Upper lobe of left lung (tissue), 4 donors: Measurements from ENCODE around the gene ZER1.

Experiments used
- EP300 ChIP-seq, 4 donors: sonication (generic); formaldehyde crosslinking; IDR thresholded peaks; one replicate each; pipeline ENCODE4 v1.5.1; 2017; ENCODE audit warnings: antibody characterized with exemption in 4 of 4, control low read depth in 2 of 4
- TF ChIP-seq, protein P1 (sequence below), 6 experiments: fragments of 450-650 bp in 4 of 6; fragments of 200-600 bp in 2 of 6; sonication (generic) in 2 of 6; IDR thresholded peaks; one replicate each; pipeline ENCODE4 v1.5.1; 2016 to 2019; ENCODE audit warnings: antibody characterized with exemption in 6 of 6

DNA sequence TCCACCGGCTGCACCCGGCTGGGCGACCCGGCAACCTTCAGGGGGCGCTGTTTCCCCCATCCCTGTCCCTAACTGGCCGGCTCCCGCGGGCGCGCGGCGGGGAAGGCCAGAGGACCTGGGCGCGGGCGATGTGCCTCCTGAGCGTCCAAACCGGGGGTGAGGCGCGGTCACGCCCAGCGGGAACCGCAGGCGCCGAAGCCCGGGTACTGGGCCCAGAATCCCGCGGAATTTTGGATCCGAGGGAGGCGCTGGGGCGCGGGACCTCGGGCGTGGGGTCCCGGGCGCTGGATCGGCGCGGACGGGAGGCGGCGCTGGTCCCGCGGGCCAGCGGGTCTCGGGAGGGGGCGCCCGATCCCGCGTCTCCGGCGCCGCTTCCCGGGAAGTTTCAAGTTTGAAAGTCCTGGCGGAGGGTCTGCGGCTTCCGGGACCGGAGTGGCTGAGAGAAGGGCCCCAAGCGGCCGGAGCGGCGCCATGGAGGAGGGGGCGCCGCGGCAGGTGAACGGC is 69.2 kb downstream of the ZER1 start, which contains the start of gene PKN3:
- TF ChIP-seq EP300 (IDR thresholded peaks at IDR 0.05): no peak
- TF ChIP-seq, protein P1, sequence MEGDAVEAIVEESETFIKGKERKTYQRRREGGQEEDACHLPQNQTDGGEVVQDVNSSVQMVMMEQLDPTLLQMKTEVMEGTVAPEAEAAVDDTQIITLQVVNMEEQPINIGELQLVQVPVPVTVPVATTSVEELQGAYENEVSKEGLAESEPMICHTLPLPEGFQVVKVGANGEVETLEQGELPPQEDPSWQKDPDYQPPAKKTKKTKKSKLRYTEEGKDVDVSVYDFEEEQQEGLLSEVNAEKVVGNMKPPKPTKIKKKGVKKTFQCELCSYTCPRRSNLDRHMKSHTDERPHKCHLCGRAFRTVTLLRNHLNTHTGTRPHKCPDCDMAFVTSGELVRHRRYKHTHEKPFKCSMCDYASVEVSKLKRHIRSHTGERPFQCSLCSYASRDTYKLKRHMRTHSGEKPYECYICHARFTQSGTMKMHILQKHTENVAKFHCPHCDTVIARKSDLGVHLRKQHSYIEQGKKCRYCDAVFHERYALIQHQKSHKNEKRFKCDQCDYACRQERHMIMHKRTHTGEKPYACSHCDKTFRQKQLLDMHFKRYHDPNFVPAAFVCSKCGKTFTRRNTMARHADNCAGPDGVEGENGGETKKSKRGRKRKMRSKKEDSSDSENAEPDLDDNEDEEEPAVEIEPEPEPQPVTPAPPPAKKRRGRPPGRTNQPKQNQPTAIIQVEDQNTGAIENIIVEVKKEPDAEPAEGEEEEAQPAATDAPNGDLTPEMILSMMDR (IDR thresholded peaks at IDR 0.05): peak; percentile 85 to 96 (median 94)
